ENCODE results near the gene HAGH.

The HAGH gene

DNA sequence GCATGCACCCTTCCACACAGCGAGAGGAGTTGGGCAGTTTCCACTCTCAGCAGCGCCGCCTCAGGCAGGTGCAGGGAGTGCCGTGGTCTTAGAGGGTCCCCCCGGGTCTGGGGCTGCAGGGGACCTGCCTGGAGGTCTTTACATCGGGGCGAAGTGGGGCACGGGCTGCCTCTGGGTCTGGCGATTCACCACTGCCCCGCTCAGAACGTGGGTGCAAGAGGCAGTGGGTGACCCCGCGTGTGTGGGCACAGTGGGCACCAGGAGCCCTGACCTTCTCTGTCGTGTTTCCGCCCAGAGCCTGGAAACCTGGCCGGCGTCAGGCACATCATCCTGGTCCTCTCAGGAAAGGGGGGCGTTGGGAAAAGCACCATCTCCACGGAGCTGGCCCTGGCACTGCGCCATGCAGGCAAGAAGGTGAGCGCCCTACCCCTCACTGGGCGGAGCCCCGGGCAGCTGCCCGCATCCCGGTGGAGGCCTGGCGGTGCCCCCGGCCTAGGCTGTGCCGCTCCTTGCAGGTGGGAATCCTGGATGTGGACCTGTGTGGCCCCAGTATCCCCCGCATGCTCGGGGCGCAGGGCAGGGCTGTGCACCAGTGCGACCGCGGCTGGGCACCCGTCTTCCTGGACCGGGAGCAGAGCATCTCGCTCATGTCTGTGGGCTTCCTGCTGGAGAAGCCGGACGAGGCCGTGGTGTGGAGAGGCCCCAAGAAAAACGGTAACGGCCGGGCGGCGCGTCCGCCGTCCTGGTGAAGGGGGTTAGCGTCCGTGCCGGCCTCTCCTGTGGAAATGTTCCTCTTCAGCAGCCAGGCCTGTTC lies 40.2 kb downstream of the HAGH start:
- DNase-seq (ENCODE audit: low read depth in 2 of 2): no peak

DNA sequence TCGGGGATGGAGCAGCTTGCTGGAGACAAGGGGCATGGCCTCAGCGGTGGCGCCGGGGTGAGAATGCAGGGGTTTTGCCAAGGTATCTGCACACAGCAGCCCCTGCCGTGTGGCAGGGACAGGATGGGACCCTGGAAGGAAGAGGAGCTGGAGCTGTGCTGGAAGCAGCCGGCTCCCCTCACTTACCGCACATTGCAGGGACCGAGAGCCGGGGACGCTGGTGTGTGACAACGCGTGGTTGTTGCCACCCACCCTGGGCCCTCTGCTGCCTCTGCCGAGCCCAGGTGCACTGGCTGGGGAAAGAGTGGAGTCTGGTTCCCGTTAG lies 40.8 kb downstream of the HAGH start:
- no peak for DNase-seq (ENCODE audit: low read depth in 2 of 2)

DNA sequence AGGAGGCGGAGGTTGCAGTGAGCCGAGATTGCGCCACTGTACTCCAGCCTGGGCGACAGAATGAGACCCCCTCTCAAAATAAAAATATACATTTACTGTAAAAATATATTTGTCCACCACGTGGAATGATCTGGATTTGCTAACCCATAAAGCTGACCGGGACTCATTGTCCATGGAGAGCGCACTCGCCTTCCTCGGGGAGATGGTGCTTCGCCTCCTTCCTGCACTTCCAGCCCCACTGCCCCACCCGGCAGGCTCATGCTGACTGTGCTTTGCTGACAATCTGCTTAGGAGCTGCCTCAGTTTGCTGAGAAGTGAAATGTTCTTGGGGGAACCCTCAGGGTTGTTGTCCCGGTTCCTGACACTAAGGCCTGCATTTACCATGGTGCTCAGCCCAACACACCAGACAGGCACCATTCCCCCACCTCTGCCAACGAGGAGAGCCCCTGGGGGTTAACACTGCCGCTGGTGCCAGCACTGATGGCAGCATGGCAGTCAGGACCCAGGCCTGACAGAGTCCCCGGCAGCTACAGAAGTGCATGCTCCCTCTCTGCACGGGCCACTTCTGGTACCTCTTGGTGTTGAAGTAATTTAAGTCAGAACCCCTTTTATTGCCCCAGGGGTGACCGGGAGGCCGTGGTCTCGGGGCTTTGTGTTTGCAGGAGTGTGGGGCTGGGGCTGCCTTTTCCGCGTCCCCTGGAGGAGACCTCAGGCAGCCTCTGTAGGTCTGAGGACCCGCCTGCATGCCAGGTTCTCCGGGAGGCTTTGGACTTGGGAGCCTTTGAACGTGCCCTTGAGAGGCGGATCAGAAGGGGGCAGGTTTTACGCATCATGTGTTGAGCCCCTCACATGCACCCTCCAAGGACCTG lies 41.4 kb downstream of the HAGH start:
- DNase-seq (ENCODE audit: low read depth in 2 of 2): no peak

DNA sequence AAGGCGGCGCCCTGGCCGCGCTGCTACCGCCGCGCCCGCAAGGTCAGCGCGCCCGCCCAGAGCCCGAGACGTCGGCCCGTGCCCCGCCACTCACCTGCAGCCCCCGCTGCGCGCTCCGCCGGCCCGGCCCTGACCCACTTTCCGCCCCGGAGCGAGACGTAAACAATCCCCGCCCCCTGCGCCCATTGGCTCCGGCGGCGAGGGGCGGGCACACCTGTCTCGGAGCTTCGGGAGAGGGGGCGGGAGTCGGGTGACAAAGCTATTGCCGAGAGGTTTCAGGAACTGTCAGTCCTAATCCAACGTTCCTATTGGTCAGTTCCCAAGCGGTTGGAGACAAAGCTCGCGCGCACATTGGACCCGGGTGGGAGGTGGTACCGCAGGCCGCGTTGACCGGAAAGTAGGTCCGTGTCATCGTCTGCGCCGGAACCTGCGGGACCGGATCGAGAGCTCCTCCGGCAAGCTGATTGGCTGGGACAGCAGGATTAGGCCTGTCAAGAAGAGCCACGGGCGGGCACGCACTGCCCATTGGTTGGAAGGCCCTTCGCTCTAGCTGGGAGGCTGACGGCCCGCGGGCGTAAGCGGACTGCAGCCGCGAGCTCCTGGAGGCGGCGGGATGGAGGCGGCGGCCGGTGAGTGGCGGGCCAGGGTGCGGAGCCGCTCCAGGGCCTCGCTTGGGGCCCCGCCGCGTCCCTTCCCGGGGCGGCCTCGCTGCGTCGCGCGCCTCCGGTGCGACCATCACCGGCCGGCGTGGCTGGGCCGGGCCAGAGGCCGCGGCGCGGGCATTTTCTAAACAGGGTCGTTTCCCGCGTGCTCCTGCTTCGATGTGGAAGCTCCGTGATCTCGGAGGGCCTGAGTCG lies 44.0 kb downstream of the HAGH start, which contains the start of the genes NUBP2 and SPSB3:
Gene NUBP2 (plus strand): TSS at position 553 of the 857 bp plus-strand sequence. CDS start 61 bp downstream, at position 614.
Gene SPSB3 (minus strand): TSS at position 164 of the 857 bp plus-strand sequence. CDS start 1,088 bp downstream, outside the sequence.
- peak; percentile 99 to 100 for DNase-seq (ENCODE audit: low read depth in 2 of 2)

DNA sequence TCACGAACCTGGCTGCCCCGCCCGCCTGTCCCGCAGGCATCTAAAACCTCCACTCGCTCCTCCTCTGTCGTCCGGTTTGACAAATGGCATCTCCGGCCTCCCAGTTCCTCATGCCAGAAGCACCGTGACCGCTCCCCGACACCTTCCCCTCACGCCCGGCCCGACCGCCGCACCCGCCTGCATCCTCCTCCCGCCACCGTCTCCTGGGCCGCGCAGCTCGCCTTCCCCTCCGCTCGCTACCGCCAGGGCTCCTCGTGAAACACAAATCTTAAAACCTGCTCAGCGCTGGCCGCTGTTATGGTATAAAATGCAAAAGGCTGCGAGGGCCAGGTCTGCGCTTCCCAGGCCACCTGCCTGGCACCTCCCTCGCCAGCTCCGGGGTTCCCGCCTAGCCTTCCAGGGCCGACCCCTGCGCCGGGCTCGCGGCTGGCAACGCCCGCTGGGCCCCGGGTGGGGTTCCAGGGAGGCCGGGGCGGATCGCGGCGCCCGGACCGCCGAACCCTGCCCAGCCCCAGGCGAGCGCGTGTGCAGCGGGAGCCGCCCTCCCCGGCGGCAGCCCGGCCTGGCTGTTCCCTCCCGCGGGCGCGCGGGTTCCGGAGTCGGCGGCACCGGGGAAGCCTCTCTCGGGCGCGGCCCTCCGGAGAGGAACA lies 44.7 kb downstream of the HAGH start:
- DNase-seq (ENCODE audit: low read depth in 2 of 2): peak in 1 of 2 donors; percentile 9

DNA sequence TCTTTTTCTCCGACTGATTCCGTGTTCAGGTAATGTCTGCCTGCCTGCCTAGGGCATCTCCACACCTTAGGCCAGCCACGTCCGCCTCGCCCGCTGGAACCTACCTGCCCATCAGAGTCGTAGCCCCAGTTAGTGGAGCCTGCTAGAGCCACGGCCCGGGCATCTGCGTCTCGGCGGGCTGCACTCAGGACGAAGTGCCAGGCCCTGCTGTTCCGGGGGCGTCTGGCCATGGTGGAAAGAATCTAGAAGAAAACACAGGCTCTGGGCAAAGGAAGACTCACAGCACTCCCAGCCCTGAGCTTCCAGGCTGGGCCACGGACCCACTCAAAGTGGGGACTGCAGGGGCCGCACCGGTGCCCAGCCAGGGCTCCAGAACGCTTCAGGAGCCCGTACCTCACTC lies 45.4 kb downstream of the HAGH start:
- no peak for DNase-seq (ENCODE audit: low read depth in 2 of 2)

DNA sequence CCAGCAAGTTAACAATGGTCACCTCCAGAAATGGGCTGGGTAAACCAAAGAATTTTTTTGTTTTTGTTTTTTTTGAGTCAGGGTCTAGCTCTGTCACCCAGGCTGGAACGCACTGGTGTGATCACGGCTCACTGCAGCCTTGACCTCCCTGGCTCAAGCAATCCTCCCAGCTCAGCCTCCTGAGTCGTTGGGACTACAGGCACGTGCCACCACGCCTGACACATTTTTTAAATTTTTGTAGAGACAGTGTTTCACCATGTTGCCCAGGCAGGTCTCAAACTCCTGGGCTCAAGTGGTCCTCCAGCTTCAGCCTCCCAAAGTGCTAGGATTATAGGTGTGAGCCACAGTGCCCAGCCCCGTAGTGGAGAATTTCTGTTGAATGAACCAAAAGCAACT lies 46.0 kb downstream of the HAGH start:
- no peak for DNase-seq (ENCODE audit: low read depth in 2 of 2)

DNA sequence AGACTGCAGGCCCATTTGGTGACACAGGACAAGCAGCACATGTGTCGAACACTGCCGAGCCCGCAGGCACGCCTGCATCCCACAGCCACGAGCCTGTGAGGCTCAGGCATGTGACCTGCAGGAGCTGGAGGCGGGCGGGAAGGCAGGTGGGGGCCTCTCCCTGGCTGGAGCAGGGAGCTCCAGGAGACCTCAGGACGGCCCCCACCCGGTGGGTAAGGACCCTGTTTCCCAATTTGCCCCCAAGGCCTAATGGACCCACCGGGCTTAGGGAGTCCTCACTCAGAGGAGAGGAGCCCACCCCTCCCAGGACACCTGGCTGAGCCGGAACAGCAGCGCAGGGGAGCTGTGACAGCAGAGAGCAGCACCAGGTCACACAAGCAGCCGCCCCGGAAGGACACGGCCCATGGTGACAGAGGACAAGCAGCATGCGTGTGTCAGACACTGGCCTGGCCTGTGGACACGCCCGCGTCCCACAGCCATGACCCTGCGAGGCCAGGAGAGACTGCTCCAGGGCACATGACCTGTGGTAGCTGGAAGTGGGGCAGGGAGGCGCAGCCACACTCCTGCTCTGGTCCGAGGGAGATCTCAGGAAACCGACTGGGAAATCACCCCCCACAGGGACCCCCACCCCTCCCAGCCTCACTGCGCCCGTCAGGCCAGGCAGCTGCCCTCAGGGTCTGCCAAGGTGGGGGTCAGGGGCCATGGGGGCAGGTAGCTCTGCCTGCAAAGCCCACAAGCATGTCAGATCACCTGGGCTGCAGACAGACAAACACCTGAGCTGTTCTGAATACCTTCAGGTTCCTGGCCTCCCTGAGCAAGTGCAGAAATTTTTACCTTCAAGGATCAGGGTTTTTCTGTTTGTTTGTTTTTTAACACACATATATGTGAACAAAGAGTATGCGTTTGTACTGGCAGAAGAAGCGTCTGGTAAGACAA lies 46.6 kb downstream of the HAGH start:
- DNase-seq (ENCODE audit: low read depth in 2 of 2): no peak

DNA sequence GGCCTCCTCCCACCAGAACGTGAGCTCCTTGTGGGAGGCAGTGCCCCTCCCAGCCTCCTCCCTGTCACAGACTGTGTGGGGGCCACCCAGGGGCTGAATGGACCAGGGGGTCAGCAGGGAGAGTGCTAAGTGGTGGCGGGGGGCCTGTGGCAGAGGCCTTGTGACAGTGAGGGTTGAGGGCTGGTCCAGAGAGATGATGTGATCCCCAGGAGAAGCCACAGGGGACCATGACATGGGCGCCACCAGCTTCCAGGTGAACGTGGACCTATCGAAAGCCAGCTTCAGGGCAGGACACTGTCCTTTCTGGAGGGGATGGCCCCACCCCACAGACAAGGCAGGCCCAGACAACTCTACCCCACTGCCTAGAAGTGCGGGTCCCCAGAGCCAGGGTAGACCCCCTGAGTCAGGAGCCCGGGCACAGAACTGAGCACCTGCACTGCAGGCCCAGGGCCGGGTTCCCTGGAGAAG lies 47.4 kb downstream of the HAGH start:
- DNase-seq (ENCODE audit: low read depth in 2 of 2): no peak

DNA sequence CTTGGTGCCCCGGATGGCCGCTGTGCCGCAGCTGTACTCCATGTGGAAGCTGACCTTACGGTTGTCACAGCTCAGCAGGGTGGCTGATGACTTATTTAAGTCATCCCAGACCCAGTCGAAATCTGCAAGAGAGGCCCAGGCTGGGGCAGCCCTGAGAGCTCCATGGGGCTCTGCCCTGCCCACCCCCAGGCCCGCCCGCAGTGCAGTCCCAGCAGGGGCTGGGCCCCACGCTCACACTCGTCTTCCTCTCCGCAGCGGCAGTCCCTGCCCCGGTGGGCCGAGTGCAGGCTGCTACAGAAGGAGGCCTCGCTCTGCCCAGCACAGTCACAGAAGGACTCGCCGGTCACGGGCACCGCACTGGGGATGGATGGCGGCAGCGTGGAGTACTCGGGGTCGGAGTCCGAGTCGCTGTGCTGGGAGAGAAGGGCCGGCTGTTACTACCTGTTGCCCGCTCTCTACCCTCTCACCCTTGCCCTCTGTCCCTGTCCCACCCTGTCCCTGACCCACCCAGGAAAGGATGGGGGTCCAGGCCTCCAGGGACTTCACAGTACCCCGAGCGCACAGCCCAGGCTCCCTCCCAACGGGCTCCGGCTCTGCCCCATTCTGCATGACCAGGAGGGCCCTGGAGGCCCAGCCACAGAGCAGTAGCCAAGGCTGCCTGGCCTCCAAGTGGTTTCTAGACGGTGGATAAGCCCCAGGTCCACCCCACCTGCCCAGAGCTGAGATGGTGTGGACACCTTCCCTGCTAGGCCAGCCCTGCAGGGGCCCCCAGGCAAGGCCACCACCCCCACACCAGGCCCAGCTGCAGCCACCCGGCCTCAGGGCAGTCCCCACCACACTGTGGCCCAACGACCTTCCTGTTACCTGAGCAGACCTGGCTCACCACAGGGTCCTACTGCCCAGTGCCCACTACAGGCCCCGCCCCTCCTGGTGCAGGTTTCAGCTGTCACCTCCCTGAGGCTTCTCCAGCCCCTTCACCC lies 48.1 kb downstream of the HAGH start:
- DNase-seq (ENCODE audit: low read depth in 2 of 2): no peak

DNA sequence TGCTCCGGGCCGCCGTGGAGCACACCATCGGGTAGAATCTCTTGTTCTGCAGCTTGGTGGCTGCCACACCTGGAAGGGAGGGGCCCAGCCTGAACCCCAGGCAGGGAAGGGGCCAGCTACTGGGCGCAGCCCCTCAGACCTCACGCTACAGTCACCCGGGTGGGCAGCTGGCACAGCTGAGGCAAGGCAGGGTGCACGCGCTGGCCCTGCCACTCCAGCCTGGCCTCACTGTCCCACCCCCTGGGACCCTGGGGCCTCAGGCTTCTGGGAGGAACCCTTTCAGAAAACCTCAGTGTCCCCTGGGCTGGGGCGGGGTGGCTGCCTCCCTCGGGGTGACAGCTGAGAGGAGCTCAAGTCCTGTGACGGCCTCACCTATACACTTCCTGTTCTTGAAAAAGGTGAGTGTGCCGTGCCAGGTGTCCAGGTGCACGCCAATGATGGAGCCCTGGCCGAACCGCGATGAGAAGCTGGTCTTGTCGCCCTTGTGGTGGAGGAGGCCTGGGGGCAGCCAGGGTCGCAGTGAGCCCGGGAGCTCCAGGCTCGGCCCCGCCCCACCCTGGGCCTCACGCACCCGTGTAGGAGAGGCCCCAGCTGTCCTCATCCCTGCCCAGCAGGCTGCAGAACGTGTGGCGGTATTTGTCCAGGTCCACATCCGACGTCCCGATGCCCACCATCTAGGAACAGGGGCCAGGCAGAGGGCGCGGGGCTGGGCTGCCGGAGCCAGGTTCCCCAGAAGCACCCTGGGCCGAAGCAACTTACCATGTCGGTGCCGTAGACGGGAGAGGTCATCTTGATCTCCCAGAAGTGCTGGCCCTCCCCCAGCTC lies 49.0 kb downstream of the HAGH start:
- DNase-seq (ENCODE audit: low read depth in 2 of 2): no peak

DNA sequence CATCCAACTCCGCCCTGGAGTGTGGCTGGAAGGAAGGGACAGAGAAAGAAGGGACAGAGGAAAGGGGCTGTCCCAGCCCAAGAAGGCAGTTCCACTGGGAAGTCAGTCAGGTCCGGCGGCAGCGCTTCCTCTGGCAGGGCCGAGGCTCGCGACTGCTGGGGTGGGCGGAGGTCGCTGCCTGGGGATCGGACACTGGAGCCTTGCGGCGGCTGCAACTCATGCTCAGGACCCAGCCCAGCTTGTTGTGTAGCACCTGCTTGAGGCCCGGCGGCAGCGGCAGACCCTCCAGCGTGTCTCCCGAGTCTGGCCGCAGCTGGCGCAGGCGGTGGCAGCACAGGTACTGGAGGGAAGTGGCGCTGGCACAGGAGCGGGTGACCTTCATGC lies 49.6 kb downstream of the HAGH start:
- no peak for DNase-seq (ENCODE audit: low read depth in 2 of 2)

DNA sequence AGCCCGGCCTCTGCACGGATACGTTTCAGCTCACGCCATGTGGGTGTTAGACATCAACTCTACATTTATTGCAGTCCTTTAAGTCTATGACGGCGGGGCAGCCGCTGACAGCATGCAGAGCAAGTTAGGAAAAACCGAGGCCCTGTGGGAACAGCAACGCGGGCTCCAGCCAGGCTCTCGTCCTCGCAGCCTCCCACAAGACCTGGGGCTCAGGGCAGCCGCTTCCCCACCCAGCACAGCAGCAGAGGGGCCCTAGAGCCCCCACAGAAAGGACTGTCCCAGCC lies 50.0 kb downstream of the HAGH start:
- no peak for DNase-seq (ENCODE audit: low read depth in 2 of 2)

DNA sequence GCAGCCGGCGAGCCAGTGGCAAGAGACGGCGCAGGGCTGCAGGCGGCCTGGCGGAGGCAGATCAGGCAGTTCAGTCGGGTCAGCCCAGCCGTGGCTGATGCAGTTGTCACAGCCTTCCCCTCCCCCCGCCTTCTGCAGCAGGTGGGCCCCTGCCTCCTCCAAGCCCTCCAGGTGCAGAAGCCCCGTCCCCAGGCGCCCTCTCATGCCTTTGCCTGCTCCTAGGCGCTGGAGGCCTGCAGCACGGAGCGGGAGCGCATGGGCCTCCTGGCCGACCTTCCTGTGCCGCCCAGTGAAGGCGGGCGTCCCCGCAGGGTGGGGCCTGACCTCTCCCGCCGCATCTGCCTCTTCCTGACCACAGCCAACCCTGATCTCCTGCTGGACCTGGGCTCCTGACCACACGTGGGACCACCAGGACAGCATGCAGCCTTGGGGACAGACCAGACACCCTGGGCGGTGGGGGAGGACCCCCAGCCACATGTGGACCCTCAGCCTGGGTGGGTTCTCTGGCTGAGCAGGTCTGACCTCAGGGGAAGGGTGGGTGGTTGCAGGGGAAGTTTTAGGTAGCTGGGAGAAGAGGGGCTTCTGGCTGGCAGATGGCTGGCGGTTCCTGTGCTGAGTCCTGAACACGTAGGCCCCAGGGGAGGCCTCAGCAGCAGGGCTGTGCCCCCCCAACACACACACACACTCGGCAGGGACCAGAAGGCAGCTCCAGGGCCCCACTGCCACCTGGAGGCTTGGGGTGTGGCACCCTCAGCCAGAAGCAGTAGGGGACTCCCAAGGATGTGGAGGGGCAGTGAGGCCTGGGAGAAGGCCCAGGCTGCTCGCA lies 50.6 kb downstream of the HAGH start:
- DNase-seq (ENCODE audit: low read depth in 2 of 2): no peak

DNA sequence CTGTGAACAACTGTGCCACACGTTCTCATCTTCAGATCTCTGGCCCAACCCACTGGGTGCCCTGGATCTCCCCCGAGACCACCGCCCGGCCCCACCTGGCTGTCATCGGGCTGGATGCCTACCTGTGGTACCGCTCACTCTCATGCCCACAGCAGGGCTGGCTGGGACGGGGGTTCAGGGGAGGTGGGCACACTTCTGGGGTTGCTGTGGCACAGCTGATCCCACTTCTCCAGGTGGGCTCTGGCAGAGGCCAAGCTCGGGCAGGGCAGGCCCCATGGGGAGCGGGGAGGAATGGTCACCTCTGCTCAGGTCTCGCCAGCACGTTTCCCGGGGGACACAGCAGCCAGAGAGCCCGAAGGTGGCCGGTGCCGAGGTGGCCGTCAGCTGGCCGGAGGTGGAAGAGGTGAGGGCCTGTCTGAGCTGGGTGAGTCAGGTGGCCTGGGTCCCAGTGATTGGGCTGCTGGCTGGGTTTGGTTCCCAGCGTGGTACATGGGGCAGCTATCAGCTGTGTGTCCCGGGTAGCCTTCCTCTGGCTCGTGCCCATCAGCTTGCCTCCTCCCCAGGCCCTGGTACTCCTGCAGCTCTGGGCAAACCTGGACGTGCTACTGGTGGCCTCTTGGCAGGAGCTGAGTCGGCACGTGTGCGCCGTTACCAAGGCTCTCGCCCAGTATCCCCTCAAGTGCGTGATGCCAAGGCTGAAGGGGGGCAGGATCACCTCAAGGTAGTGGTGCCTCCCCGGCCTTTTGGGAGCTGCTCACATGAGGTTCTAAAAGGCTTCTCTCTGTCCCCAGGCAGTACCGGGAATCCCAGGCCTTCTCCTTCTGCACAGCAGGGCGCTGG lies 51.4 kb downstream of the HAGH start:
- DNase-seq (ENCODE audit: low read depth in 2 of 2): no peak

DNA sequence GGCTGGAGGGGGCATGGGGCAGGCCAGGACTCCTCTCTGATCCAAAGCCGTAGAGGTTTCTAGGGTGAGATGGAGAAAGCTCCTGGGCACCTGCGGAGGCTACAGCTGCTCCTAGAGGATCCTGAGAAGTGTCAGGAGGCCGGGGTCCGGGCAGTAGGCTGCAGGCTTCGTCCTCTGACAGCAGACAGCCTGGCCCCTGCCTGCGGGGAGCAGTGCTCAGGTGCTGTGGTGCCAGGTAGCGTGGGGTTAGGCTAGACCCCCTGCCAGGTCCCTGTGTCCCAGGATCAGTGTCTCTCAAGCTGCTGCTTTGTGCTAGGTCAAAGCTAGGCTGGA lies 52.2 kb downstream of the HAGH start:
- DNase-seq (ENCODE audit: low read depth in 2 of 2): no peak

Measured in stimulated activated CD8-positive, alpha-beta memory T cell treated with anti-CD3 and anti-CD28 coated beads, Interleukin-15, amount 100 ng/mL, for 48 hours (primary cell).